Stimulated activated naive CD4-positive, alpha-beta T cell treated with Interleukin-2 at 50 U/mL for 16 hours (primary cell): ENCODE data around the gene FAAH2.
"Not testable (repeated sequence)": the region's sequence is repeated elsewhere in the genome, so short reads cannot be mapped to it uniquely, and the experiment has no call there.

ENCODE experiments used
- DNase-seq: peaks from one replicate; lab custom pipeline; 2025; lab: John Stamatoyannopoulos, UW

FAAH2 gene

DNA sequence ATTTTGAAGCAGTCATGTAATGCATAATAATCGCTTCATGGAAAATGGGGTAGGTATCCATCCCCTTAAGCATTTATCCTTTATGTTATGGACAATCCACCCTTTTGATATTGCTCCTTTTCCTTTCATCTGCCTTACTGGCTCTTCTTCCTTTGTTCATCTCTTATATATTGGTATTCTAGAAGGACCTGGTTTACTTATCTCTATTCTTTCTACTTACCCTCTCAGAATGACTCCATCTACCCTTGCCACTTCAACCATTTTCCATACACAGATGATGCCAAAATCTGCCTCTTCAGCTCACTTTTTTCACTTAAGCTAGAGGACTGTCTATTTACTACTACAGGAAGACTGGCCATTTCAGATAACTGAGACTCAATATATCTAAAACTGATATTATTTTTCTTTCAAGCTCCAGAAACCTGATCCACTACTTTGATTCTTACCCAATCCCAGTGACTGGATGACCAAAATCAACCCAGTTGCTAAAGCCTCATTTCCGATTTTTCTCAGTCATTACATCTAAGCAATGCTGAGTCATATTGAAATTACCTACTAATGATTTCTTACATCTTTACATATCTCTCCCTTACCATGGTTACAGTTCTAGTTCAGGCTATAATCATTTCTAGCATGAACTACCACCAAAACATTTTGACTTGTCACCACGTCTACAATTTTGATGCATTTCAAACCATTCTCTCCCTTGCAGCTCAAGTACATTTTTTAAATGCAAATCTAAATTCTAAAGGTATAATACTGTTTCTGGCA is 93.7 kb downstream of the FAAH2 start:
- DNase-seq, result no peak

GRCh38 chrX:57394162-57394561 is 107.7 kb downstream of the FAAH2 start:
- not testable (repeated sequence) for DNase-seq

DNA sequence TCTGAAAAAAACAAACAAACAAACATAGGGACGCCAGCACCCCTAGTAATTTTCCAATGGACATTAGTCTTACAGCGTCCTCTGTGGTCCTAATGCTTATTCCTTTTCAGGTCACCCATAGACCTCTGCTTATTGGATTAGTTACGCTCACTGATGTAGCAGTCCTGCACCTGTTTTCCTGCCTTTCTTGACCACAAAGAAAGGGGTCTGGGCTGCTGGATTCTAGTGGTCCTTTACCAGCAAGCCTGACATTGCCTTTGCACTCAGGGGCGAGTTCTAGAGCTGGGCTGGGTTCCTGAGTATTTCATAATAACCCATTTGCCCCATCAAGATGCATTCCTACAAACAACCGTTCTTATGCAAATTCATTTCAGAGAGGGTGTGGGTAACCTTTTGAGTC is 116.7 kb downstream of the FAAH2 start:
- not testable (repeated sequence) for DNase-seq

DNA sequence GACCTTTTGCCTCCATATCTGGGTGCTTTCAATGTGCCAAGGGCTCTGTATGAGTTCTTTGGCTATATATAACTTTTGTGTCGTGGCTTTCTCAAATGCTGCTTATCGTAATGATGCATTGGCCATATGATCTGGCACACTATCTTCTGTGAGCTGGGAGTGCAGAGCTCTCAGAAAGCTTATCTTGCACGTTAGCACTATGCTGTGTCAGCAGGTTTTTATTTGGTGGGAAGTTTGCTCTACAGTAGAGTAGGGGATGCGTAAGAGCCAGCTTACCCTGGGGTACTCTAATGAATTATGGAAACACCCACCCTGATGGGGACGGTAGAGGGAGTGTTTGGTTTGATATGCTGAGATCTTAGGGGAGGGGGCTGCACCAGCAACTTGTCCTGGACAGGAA is 119.6 kb downstream of the FAAH2 start:
- DNase-seq, result no peak

DNA sequence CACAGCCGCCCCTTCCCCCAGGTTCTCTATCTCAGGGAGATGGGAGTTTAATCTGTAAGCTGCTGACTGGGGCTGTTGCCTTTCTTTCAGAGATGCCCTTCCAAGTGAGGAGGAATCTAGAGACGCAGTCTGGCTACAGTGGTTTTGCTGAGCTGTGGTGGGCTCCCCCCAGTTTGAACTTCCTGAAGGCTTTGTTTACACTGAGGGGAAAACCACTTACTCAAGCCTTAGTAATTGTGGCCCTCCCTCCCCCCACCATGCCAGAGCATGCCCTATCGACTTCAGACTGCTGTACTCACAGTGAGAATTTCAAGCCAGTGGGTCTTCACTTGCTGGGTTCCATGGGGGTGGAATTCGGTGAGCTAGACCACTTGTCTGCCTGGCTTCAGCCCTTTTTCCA is 131.3 kb downstream of the FAAH2 start:
- no peak for DNase-seq

GRCh38 chrX:57422289-57422688 is 135.8 kb downstream of the FAAH2 start:
- no peak for DNase-seq

DNA sequence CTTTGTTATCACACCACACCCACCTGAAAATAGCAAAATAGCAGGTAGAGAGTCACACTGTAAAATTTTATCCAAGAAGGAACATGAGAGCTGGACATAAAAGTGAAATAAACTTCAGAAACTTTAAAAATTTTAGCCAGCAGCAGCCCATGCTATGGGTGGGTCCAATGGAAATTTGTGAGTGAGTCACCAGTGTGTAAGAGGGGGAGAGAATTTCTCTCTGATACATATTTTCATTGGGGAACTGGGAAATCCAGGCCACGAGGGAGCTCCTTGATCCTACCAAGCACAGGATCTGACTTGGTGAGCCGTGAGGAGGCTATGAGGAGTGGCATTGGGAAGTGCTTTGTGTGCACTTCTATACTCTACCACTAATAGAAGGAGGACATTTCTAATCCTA is 136.3 kb downstream of the FAAH2 start:
- DNase-seq, result no peak

DNA sequence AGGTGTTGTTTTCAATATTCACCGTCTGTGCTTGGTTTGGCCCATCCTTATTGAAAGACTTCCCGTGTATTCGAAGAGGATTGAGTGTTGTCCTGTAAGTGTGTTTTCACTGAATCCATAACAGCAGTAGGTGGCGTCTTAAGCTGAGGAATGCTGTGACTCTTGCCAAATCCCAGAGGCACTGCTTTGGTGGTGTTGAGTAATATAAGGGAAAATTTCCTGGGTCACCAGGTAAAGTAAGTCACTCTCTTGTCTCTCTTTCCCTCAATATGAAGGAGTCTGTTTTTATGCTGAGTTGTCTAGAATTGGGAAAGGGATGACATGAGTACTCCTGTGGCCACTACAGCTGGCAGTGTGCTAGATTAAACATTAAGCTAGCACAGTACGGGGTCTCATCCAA is 158.6 kb downstream of the FAAH2 start:
- DNase-seq, result no peak

DNA sequence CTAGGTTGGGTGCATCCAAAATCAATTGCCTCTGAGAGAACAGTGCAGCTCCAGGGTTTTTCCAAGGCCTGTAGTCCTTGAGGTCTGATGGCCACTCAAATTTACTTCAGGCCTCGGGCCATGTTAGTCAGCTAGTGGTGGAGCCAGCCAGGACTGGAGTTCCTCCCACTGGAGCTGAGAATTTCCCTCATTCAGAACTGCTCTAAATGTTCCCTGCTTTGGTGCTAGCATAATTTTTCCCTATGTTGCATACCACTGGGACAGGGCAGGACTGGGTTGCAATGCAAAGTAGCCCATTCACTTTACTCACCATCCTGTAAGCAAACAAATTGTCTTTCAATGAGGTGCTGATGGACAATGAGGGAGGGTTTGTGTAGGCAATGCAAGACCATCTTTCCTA is 159.3 kb downstream of the FAAH2 start:
- no peak for DNase-seq

GRCh38 chrX:57447856-57448255 is 161.3 kb downstream of the FAAH2 start:
- no peak for DNase-seq

DNA sequence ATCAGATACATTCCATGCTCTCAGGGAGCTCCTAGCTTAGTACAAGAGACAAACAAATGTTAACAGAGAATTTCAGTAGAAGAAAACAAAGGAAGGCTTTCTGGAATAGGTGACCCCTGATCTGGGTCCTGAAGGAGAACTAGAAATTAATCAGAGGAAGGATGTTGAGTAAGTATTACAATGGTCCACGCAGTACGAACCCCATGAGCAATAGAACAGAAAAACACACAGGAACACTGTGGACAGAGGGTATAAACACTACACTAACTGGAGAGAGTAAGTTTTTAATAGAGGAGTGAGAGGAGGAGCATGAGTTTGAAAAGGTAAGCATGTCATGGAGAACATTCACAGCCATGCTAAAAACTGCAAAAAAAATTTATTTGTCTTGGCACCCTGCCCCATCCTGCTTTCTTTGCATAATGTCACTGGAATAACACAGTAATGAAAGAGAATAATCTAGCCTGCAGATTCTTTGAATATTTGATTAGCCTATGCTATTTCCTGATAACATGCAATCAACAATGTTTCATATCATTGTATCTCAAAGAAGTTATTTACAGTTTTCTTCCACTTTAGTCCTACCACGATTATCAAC is 165.0 kb downstream of the FAAH2 start:
- DNase-seq, result no peak

DNA sequence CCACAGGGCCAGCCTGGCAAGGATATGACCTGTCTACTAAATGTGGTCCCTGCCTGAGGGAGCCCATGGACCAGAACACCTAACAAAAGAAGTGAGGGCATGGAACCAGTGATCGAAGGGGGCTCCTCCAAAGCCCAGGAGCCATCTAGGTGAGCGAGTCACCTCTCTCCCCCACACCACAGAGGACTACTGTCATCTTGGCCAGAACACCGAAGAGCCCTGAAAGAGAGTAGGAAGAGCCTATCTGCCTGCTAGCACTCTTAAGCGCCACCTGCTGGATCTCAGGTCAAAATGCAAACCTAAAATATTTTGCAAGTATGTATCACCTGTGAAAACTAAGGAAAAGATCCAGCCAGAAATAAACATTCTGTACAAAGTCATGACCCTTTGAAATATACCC is 167.4 kb downstream of the FAAH2 start:
- no peak for DNase-seq

DNA sequence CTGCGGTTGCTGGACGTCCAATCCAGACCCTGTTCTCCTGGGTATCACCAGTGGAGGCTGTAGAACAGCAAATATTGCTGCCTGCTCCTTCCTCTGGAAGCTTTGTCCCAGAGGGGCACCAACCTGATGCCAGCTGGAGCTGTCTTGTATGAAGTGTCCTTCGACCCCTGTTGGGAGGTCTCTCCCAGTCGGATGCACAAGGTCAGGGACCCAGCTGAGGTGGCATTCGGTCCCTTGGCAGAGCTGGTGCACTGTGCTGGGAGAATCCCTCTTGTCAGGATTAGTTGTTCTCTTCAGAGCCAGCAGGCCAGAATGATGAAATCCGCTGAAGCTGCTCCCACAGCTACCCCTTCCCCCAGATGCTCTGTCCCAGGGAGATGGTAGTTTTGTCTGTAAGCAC is 195.0 kb downstream of the FAAH2 start:
- no peak for DNase-seq

DNA sequence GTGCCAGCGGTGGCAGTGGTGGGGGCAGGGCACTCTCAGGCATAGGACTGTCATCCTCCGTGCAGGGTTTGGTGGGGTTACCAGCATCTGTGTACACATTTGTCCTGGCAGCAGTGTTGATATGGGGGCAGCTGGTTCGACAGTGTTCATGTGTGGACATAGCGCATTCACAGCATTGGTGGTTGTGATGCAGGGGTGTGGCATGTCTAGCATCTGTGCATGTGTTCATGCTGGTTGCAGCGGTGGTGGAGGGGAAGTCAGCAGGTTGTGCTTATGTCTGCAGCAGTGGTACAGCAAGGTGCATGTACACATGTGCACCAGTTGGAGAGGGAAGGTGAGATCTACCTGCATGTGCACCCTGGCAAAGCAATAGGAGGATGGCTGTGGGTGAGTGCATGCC is 230.0 kb downstream of the FAAH2 start:
- DNase-seq, result no peak

DNA sequence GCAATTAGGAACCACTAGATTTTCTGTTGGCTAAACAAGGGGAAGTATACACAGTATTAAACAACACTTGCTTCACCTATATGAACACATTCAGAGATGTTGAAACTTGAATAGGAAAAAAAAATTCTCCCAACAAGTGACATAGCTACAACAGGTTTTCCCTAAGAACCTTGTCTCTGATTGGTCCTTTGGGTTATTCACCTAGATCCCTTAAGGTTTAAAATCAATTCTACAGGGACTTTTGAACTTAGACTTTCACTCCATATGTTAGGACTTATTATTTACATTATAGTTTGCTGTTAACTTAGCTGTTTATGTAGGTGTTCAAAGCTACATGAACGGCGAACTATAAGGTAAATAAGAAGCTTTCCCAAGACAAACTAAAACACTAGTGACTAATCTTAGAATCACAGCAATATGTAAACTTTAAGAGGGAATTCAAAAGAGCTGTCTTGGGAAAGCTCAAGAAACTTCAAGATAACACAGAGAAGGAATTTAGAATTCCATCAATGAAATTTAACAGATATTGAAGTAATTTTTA is 233.1 kb downstream of the FAAH2 start:
- DNase-seq, result no peak

DNA sequence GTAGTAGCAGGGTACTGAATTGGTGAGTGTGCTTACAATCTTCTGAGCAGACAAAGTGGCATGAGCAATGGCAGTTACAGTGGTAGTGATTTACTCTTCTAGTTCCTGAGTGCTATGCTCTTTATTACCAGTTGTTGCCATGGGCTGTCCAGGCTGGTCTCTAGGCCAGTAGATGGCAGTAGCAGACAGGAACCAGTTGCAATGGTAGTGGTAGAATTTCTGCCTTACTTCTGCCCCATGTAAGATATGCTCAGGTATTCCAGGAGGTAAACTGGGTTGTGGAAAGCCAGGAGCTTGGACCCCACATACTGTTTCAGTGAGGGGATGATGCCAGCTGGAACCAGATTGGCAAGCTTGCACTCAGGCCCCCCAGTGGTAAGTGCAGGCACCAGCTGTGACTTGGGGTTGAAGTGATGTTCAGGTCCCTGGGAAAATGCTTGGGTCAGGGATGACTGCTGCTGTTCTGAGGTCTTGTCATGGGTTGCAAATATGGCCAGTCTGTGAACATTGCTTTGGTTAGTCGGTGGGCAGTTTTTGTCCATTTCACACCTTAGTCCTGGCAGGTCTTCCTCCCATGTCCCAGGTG is 242.3 kb downstream of the FAAH2 start:
- no peak for DNase-seq
